Ascending aorta (tissue), 2 donors: ENCODE results near the gene CDK18. TPM values are rescaled to one million over a fixed set of nuclear protein-coding genes. Genes with fewer than 3 reads are reported as not detected.

Source experiments
- DNase-seq, 2 donors: peaks; one replicate each; pipeline ENCODE4 v3.0.0-alpha.2; 2019; ENCODE audit warnings: low spot score in 2 of 2
- H3K27ac ChIP-seq, 2 donors: fragments of 200-600 bp; sonication (generic); one replicate each; pipeline ENCODE4 v1.5.1; 2016 to 2017; ENCODE audit warnings: mild to moderate bottlenecking in 1 of 2
- H3K27me3 ChIP-seq: fragments of 200-600 bp; sonication (generic); one replicate; pipeline ENCODE4 v1.5.1; 2017
- H3K36me3 ChIP-seq, 2 donors: fragments of 200-600 bp; sonication (generic); one replicate each; pipeline ENCODE4 v1.5.1; 2016
- H3K4me1 ChIP-seq, 2 donors: fragments of 200-600 bp; sonication (generic); one replicate each; pipeline ENCODE4 v1.5.1; 2016 to 2017; ENCODE audit warnings: mild to moderate bottlenecking in 1 of 2
- H3K4me3 ChIP-seq, 2 donors: fragments of 200-600 bp; sonication (generic); one replicate each; pipeline ENCODE4 v1.5.1; 2016 to 2017; ENCODE audit warnings: mild to moderate bottlenecking in 1 of 2
- H3K9me3 ChIP-seq, 2 donors: fragments of 200-600 bp; sonication (generic); one replicate each; pipeline ENCODE4 v1.5.1; 2016
- CTCF ChIP-seq, 3 experiments: fragments of 200-600 bp in 2 of 3; fragments of 450-650 bp in 1 of 3; sonication (generic) in 2 of 3; IDR thresholded peaks; one replicate each; pipeline ENCODE4 v1.5.1; 2016 to 2019; ENCODE audit warnings: antibody characterized with exemption in 3 of 3, mild to moderate bottlenecking in 1 of 3, moderate library complexity in 1 of 3
- intact Hi-C: fragments of 100-400 bp; cut with DNase I; formaldehyde crosslinking; loops from one replicate; pipeline ENCODE4 v1.15.1; 2023
- total RNA-seq: library from RNA; depleted of rRNA; stranded (reverse); fragments of >200 nt; gene quantifications from one replicate; pipeline ENCODE4 v1.1.0, GENCODE V29; 2016

Gene CDK18
- total RNA-seq, 1 donor from 2014 or later = 70.0 TPM

- DNase-seq = no peak
- H3K9me3 ChIP-seq = no peaks in the 10 kb centered on the region
- H3K27me3 ChIP-seq = no peaks in the 10 kb centered on the region
- peak overlapping the region; percentile 90 to 92 for H3K27ac ChIP-seq
- intact Hi-C loops = no loop called here
- H3K4me3 ChIP-seq = no peak overlapping the region
- TF ChIP-seq CTCF (IDR thresholded peaks at IDR 0.05) = no peak
- no peaks in the 10 kb centered on the region for H3K36me3 ChIP-seq
- peaks cover 23 to 41% of the 10 kb centered on the region in 2 donors for H3K4me1 ChIP-seq
These were observed 9.3 kb downstream of the CDK18 start for GRCh38 chr1:205513774-205514173.

- Histone ChIP-seq H3K27ac (no peak overlapping the region), H3K36me3 (no peaks in the 10 kb centered on the region), H3K9me3 (no peaks in the 10 kb centered on the region), H3K4me1 (peaks cover 23 to 42% of the 10 kb centered on the region in 2 donors), H3K27me3 (no peaks in the 10 kb centered on the region), H3K4me3 (no peak overlapping the region)
- intact Hi-C loops = no loop called here
- TF ChIP-seq CTCF (IDR thresholded peaks at IDR 0.05) = no peak
- no peak for DNase-seq
These were observed 10.0 kb downstream of the CDK18 start for GRCh38 chr1:205514211-205515142.

- Histone ChIP-seq H3K27ac (no peak overlapping the region), H3K4me3 (no peak overlapping the region), H3K36me3 (peaks cover 0 to 1% of the 10 kb centered on the region in 2 donors), H3K9me3 (no peaks in the 10 kb centered on the region), H3K4me1 (peaks cover 18 to 35% of the 10 kb centered on the region in 2 donors), H3K27me3 (no peaks in the 10 kb centered on the region)
- intact Hi-C loops = no loop called here
- no peak for TF ChIP-seq CTCF (IDR thresholded peaks at IDR 0.05)
- DNase-seq = no peak
These were observed 11.3 kb downstream of the CDK18 start for GRCh38 chr1:205515781-205516253.

- H3K27me3 ChIP-seq = no peaks in the 10 kb centered on the region
- peak overlapping the region in 1 of 2 donors; percentile 11 for H3K27ac ChIP-seq
- no peaks in the 10 kb centered on the region for H3K9me3 ChIP-seq
- peaks cover 16 to 30% of the 10 kb centered on the region in 2 donors for H3K4me1 ChIP-seq
- intact Hi-C loops = no loop called here
- DNase-seq = no peak
- H3K4me3 ChIP-seq = no peak overlapping the region
- TF ChIP-seq CTCF (IDR thresholded peaks at IDR 0.05) = no peak
- H3K36me3 ChIP-seq = peaks cover 0 to 2% of the 10 kb centered on the region in 2 donors
These were observed 11.9 kb downstream of the CDK18 start for GRCh38 chr1:205516362-205516761.

DNA sequence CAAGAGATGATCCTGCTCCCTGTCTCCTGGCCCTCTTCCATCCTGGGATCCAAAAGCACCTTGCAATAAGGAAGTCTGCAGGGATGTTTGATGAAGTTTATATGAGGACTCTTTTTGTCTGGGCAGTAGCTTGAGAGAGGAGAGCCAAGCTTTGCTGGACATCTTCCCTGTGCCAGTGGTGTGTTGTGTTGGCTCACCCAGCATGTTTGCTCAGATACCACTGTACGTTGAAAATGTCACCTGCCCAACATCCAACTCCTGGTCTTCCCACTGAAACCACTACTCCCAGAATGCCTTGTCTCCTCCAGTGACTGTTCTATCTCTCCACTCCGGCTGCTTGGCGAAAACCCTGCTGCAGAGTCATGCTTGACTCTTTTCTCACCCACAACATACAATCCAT is 12.8 kb downstream of the CDK18 start:
- no peak for TF ChIP-seq CTCF (IDR thresholded peaks at IDR 0.05)
- Histone ChIP-seq H3K4me3 (no peak overlapping the region), H3K9me3 (no peaks in the 10 kb centered on the region), H3K27ac (no peak overlapping the region), H3K36me3 (peaks cover 0 to 2% of the 10 kb centered on the region in 2 donors), H3K27me3 (no peaks in the 10 kb centered on the region), H3K4me1 (peaks cover 8 to 20% of the 10 kb centered on the region in 2 donors)
- DNase-seq = no peak
- intact Hi-C loops = no loop called here
